Smooth muscle cell (in vitro differentiated cells): ENCODE data around the gene SERPINB4. TPM values are rescaled to one million over a fixed set of nuclear protein-coding genes. Genes with fewer than 3 reads are reported as not detected.
"Not testable (repeated sequence)": the region's sequence is repeated elsewhere in the genome, so short reads cannot be mapped to it uniquely, and the experiment has no call there.

Source experiments
- DNase-seq: peaks from one replicate; lab custom pipeline; 2025; ENCODE audit not compliant: unreplicated experiment; lab: John Stamatoyannopoulos, UW
- H2AFZ ChIP-seq: fragments of 200-600 bp; sonication (generic); 2 replicates; pipeline ENCODE4 v1.6.0; 2016; ENCODE audit warnings: antibody characterized with exemption, low read depth, mild to moderate bottlenecking
- H3F3A ChIP-seq: fragments of 200-600 bp; sonication (generic); 2 replicates; pipeline ENCODE4 v1.6.0; 2017; ENCODE audit warnings: antibody characterized with exemption, low read depth
- H3K27ac ChIP-seq: fragments of 200-600 bp; sonication (generic); 2 replicates; pipeline ENCODE4 v1.5.1; 2016; ENCODE audit warnings: low read depth, mild to moderate bottlenecking
- H3K27me3 ChIP-seq: fragments of 200-600 bp; sonication (generic); 2 replicates; pipeline ENCODE4 v1.6.1; 2016; ENCODE audit warnings: low read depth, mild to moderate bottlenecking
- H3K36me3 ChIP-seq: fragments of 200-600 bp; sonication (generic); 2 replicates; pipeline ENCODE4 v1.5.1; 2016; ENCODE audit warnings: low read depth
- H3K4me1 ChIP-seq: fragments of 200-600 bp; sonication (generic); 2 replicates; pipeline ENCODE4 v1.5.1; 2016; ENCODE audit warnings: low read depth
- H3K4me2 ChIP-seq: fragments of 200-600 bp; sonication (generic); 2 replicates; pipeline ENCODE4 v1.6.0; 2016; ENCODE audit warnings: mild to moderate bottlenecking
- H3K4me3 ChIP-seq: fragments of 200-600 bp; sonication (generic); 2 replicates; pipeline ENCODE4 v1.5.1; 2016; ENCODE audit warnings: mild to moderate bottlenecking
- H3K79me2 ChIP-seq: fragments of 200-600 bp; sonication (generic); 2 replicates; pipeline ENCODE4 v1.6.0; 2016; ENCODE audit warnings: low read depth, mild to moderate bottlenecking
- H3K9ac ChIP-seq: fragments of 200-600 bp; sonication (generic); 2 replicates; pipeline ENCODE4 v1.6.0; 2016; ENCODE audit warnings: low read depth
- H3K9me3 ChIP-seq: fragments of 200-600 bp; sonication (generic); replicated peaks from 2 replicates; pipeline ENCODE4 v1.5.1; 2016; ENCODE audit warnings: low read depth
- H4K20me1 ChIP-seq: fragments of 200-600 bp; sonication (generic); 2 replicates; pipeline ENCODE4 v1.6.0; 2016; ENCODE audit warnings: low read depth
- WGBS: methylation state at CpG from one replicate; pipeline ENCODE4 v1.1.7; 2016; ENCODE audit warnings: low lambda C conversion rate; 5-methylcytosine and 5-hydroxymethylcytosine counted together
- polyA plus RNA-seq: library from polyadenylated mRNA; unstranded; fragments of >200 nt; fragmentation: Nextera tagmentation; extraction: Ambion mirVana; gene quantifications from 2 replicates; pipeline ENCODE4 v1.2.1, GENCODE V29; 2016
- total RNA-seq: library from RNA; depleted of rRNA; stranded (reverse); fragments of >200 nt; gene quantifications from 2 replicates; pipeline ENCODE4 v1.2.3, GENCODE V29; 2014
- TF ChIP-seq, protein P1 (sequence below): fragments of 200-600 bp; sonication (generic); IDR thresholded peaks from 2 replicates; pipeline ENCODE4 v1.5.1; 2017; ENCODE audit warnings: borderline replicate concordance, mild to moderate bottlenecking, antibody characterized with exemption; ENCODE audit not compliant: insufficient read depth, poor library complexity, severe bottlenecking

The SERPINB4 gene
- total and polyA plus RNA-seq, 2 experiments from 2014 or later, result 1.7 to 11.1 TPM

DNA sequence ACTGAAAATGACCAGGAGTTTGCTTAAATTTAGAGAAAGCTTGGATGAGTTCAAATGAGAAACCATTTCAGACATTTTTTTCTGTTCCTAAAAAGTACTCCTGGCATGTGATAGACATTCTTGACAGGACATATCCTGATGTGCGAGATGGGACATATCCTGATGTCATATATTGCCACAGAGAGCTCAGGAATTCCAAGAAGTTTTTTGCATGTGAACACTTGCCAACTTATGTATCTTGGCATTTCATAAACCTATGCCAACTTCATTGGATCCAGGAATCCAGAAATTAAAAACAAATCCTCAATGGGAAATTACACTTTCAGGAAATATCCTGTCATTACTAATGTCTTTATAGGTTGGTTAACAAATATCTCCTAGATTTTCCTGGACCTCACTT lies 20.5 kb upstream of the SERPINB4 start:
- Histone ChIP-seq H3K4me2 (no peak overlapping the region), H3K79me2 (no peaks in the 10 kb centered on the region), H3K9ac (no peak overlapping the region), H3K4me1 (no peaks in the 10 kb centered on the region), H2AFZ (no peak overlapping the region), H3K36me3 (no peaks in the 10 kb centered on the region), H4K20me1 (no peaks in the 10 kb centered on the region), H3K4me3 (no peak overlapping the region), H3K27me3 (no peaks in the 10 kb centered on the region), H3F3A (no peaks in the 10 kb centered on the region), H3K9me3 (no peaks in the 10 kb centered on the region), H3K27ac (no peak overlapping the region)
- TF ChIP-seq, protein P1, sequence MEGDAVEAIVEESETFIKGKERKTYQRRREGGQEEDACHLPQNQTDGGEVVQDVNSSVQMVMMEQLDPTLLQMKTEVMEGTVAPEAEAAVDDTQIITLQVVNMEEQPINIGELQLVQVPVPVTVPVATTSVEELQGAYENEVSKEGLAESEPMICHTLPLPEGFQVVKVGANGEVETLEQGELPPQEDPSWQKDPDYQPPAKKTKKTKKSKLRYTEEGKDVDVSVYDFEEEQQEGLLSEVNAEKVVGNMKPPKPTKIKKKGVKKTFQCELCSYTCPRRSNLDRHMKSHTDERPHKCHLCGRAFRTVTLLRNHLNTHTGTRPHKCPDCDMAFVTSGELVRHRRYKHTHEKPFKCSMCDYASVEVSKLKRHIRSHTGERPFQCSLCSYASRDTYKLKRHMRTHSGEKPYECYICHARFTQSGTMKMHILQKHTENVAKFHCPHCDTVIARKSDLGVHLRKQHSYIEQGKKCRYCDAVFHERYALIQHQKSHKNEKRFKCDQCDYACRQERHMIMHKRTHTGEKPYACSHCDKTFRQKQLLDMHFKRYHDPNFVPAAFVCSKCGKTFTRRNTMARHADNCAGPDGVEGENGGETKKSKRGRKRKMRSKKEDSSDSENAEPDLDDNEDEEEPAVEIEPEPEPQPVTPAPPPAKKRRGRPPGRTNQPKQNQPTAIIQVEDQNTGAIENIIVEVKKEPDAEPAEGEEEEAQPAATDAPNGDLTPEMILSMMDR, result no peak
- DNase-seq, result no peak
- WGBS, result 100% methylated on average over 1 of the region's 1 CpG

DNA sequence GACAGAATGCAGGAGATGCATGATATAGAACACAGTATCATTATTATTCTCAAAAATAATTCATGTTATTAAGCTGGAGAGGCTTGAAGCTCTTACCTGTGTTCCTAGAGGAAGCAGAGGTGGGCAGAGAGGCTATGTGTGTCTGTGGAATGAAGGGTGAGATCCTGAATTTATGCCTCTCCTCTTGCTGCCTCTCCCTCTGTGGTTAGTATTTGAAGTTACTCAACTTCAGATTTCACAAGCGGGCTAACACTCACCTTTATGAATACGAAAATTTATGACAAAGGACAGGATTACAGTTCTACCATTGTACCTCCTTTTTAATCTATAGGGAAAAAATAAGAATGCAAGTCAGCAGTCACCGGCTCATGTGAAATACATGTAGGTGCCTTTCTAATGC lies 17.7 kb upstream of the SERPINB4 start, which contains the start of gene SERPINB3:
TSS of gene SERPINB3 (minus strand) at position 144 of the 400 bp plus-strand sequence. CDS start 677 bp downstream, outside the sequence.
- DNase-seq, H3F3A ChIP-seq, H2AFZ ChIP-seq, H3K79me2 ChIP-seq, H3K27me3 ChIP-seq, H3K9ac ChIP-seq, H3K9me3 ChIP-seq, H3K4me1 ChIP-seq, H3K27ac ChIP-seq, H3K4me3 ChIP-seq, H3K4me2 ChIP-seq, H4K20me1 ChIP-seq, H3K36me3 ChIP-seq: not testable (repeated sequence)
- 86% methylated on average over 3 of the region's 3 CpGs for WGBS

DNA sequence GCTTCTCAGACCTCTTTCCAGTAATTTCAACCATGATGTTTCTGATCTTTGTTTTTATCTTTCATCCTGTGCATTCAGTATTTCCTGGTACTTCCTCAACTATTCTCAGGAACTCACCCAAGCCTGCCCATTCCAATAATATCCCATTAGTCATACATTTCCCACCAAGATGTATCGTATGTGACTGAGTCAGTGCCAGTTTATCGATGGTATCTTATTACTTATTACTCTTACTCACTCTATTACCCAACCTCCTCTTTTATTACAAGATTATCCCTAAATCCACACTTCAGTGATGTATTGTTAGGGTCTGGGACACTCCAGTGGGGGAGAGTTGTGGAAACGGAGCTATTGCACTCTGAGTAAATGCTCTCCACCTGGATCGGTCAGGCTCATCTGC lies 14.9 kb upstream of the SERPINB4 start:
- not testable (repeated sequence) for H3K27me3 ChIP-seq, H3K79me2 ChIP-seq, H3K9ac ChIP-seq, DNase-seq, H2AFZ ChIP-seq, H3K4me1 ChIP-seq, H3K27ac ChIP-seq, H3F3A ChIP-seq, H3K9me3 ChIP-seq, H4K20me1 ChIP-seq, H3K4me3 ChIP-seq, H3K36me3 ChIP-seq, H3K4me2 ChIP-seq
- 86% methylated on average over 4 of the region's 4 CpGs for WGBS

DNA sequence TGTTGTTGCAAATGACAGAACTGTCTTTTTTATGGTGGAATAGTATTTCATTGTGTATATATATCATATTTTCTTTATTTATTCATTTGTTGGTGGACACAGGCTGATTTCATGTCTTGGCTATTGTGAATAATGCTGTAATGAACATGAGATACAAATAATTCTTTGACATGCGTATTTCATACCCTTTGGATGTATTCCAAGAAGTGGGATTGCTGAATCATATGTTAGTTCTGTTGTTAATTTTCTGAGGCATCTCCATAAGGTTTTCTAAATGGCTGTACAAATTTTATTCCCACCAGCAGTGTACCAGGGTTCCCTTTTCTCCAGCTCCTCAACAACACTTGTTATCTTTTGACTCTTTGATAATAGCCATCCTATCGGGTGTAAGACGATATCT lies 6.2 kb upstream of the SERPINB4 start:
- not testable (repeated sequence) for H3K36me3 ChIP-seq, H3K4me2 ChIP-seq
- WGBS, result 78% methylated on average over 3 of the region's 3 CpGs

DNA sequence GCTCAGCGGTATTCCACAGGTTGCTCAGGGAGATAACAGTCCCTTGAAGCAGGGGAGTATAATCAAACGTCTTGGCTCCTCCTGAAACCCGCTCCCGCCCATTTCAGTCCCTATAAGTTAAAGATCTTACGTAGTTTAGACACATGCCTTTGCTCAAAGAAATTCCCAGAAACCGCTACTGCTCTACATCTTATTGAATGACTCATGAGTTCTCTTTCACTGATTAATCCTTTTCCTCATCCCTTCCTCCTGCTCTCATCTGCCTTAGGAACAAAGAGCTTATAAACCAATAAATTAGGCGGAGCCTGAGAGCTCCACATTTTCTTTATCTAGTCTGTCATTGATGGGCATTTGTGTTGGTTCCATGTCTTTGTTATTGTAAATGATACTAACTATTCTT lies 4.2 kb upstream of the SERPINB4 start:
- TF ChIP-seq, protein P1, result no peak
- no peaks in the 10 kb centered on the region for H3K27me3 ChIP-seq
- no peak overlapping the region for H3K27ac ChIP-seq
- no peaks in the 10 kb centered on the region for H3K9me3 ChIP-seq
- H3F3A ChIP-seq, result no peaks in the 10 kb centered on the region
- H3K4me1 ChIP-seq, result no peaks in the 10 kb centered on the region
- 52% methylated on average over 7 of the region's 7 CpGs for WGBS
- H3K36me3 ChIP-seq, result no peaks in the 10 kb centered on the region
- no peak for DNase-seq
- no peak overlapping the region for H3K9ac ChIP-seq
- H3K4me3 ChIP-seq, result no peak overlapping the region
- no peak overlapping the region for H2AFZ ChIP-seq
- no peaks in the 10 kb centered on the region for H3K79me2 ChIP-seq
- no peaks in the 10 kb centered on the region for H4K20me1 ChIP-seq
- H3K4me2 ChIP-seq, result no peak overlapping the region

More for the DNA sequence above, 6.2 kb upstream of the SERPINB4 start:
- not testable (repeated sequence) for DNase-seq, H3K4me1 ChIP-seq, H4K20me1 ChIP-seq, H3K27me3 ChIP-seq, H3K79me2 ChIP-seq, H2AFZ ChIP-seq, H3K4me3 ChIP-seq, H3K9ac ChIP-seq, H3K27ac ChIP-seq, H3K9me3 ChIP-seq, H3F3A ChIP-seq
